ENCODE measurements around the gene TMEM255A.

TMEM255A gene

GRCh38 chrX:120306630-120307029, 4.6 kb downstream of the TMEM255A start:
- no peak for DNase-seq

GRCh38 chrX:120305531-120306141, 5.6 kb downstream of the TMEM255A start:
- DNase-seq: no peak

GRCh38 chrX:120304256-120304655, 7.0 kb downstream of the TMEM255A start:
- no peak for DNase-seq

GRCh38 chrX:120302434-120302833, 8.8 kb downstream of the TMEM255A start:
- DNase-seq: no peak

DNA sequence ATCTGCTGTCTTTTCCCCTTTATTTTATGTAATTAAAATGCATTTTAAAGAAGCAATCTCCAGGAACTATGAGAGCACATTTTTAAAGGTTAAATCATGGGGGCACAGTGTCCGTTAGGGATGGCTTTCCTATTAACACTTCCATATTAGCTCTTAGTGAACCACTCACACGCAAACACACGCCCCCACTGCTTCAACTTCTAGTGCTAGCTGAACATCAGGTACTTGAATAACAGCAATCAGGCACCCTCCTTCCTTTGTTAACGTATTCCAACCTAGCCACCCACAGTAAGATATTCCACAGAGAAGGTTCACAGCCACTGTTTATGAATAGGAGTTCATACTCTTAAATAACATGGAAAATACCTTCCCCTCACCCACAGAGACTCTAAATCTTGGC, 9.3 kb downstream of the TMEM255A start:
- no peak for DNase-seq

- no peak for DNase-seq
These were observed 9.8 kb downstream of the TMEM255A start for GRCh38 chrX:120301497-120301896.

DNA sequence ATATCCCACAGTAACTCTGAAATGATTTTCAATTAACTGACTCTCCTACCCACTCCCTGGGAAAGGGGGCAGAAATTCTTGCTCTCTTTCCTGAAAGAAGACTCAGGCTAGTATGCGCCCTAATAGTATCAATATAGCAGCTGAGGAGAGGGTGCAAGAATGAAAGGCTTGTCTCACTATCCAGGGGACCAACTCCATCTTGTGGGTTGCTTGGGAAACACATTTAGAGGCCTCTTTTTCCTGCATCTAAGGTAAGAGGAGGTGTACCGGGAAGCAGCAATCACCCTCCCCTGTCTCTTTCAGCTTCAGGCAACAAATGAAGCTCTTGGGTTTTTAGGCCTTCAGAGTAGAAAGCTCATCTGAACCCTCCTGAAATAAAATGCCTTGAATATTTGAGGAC, 11.3 kb downstream of the TMEM255A start:
- no peak for DNase-seq

GRCh38 chrX:120297923-120298322, 13.3 kb downstream of the TMEM255A start:
- DNase-seq: no peak

- DNase-seq: no peak
These were observed 16.6 kb downstream of the TMEM255A start for GRCh38 chrX:120294651-120295050.

DNA sequence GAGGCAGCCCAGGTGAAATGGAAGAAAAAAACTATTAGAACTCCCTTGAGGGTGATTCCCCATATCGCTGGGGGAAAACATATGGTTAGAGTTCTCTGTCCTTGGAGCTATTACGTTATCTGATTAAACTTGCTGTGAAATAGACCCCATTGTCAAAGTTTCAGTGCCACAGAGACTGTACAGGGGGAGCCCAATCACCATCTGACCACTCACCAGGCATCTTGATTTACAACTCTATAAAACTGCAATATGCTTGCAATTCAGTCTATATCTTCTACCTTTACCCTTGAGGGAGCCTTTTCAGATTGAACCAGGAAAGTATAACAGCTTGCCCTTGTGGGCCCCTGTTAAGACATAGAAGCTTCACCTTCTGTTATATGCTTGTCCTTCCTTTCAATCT, 18.2 kb downstream of the TMEM255A start:
- no peak for DNase-seq

GRCh38 chrX:120291211-120291610, 20.1 kb downstream of the TMEM255A start:
- no peak for DNase-seq

DNA sequence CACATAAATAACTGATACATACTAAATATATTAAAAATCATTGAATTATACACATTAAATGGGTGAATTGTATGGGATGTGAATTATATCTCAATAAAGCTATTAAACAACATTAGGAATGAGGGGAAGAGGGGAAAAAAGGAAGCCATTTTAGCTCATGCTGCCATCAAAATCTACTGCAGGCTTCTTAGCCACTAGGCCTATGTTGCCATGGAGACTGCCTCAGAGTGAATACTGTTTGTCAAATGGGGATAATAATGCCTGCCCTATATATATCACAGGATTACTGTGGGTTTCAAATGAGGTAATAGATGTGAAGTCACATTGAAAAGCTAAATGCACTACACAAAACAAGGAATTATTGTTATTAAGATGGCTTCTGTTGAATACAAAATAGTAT, 21.2 kb downstream of the TMEM255A start:
- no peak for DNase-seq

- no peak for DNase-seq
These were observed 23.6 kb downstream of the TMEM255A start for GRCh38 chrX:120287513-120288112.

- DNase-seq: no peak
These were observed 24.3 kb downstream of the TMEM255A start for GRCh38 chrX:120286733-120287512.

- DNase-seq: no peak
These were observed 28.6 kb downstream of the TMEM255A start for GRCh38 chrX:120282697-120283096.

DNA sequence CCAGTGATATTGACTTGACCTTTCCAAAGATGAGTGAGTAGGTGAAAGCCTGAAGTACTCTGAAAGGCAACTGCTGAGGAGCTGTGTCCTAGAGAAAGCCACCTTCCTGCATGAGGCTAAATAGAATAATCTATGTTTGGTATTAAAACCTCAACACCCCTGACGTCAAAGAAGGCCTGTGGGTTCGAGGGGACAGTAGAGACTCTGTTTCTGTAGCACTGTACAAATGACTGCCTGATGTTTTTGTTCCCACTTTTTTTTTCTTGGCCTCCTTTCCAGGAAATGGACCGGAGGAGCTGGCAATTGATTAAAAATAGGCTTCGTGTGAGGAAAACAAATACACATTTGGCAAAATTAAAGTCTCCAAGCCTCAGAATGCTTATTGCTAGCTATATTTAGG, 29.5 kb downstream of the TMEM255A start:
- DNase-seq: no peak

DNA sequence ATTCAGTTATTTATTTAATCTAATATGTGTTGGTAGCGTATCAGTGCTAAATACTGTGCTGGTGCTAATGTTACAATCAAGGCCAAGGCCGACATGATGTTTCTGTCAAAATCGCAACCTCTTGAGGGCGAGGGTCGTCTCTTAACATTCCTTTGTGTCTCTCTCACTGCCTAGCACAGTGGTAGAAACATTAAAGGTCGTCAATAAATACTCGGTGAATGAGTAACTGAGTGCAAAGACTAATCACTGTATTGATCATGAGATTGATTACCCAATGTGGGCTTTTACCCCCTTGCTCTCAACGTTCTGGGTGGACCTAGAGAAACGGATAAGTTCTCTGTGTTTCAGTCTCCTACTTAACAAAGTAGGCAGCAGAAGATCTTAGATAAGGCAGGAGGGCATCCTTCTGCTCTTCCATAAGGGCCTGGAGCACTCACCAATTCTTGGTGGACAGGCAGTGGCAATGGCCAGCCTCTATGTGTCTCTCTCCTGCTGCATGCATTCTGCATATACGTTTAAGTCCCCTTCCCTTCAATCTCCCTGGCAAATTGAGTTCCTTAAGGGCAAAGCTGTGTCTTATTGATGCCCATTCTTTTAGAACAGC, 30.1 kb downstream of the TMEM255A start:
- DNase-seq: no peak

DNA sequence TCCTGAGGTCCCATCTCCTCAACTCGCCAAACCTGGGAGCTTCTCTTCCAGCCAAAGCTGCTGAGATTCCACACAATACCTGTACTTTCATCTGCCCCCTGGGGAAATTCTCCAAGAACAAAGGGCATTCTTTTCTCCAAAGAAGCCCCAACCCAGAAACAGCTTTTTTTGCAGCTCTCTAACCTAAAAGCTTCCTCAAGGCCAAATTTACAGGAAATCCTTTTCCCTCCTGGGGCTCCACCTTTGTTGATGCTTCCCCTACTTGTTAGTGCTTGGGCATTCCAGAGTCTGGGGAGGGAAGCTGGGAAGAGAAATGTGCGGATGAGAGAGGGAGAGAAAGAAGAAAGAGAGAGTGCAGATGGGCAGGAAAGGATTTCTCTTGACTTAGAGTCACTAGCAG, 36.3 kb downstream of the TMEM255A start:
- no peak for DNase-seq

DNA sequence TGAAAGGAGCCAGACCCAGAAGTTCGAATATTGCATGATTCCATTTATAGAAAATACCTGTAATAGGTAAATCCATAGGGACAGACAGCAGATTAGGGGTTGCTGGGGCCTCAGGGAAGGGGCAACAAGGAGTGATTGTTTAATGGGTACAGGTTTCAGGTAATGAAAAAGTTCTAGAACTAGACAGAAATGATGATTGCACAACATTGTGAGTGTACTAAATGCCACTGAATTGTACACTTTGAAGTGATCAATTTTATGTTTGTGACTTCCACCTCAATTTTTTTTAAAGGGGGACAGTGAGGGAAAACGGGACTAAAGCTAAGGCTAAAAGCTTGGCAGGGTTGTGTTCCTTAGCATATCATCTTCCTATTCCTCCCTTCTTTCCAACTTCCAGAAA, 37.1 kb downstream of the TMEM255A start:
- no peak for DNase-seq

GRCh38 chrX:120271218-120271617, 40.0 kb downstream of the TMEM255A start:
- no peak for DNase-seq

- no peak for DNase-seq
These were observed 40.7 kb downstream of the TMEM255A start for GRCh38 chrX:120270567-120270966.

- DNase-seq: no peak
These were observed 41.8 kb downstream of the TMEM255A start for GRCh38 chrX:120269373-120270035.

- DNase-seq: no peak
These were observed 46.9 kb downstream of the TMEM255A start for GRCh38 chrX:120264341-120264740.

Measured in activated CD4-positive, alpha-beta T cell treated with anti-CD3 and anti-CD28 coated beads, Interleukin-2, amount 50 U/mL, for 1 hour (primary cell).